ENCODE data around the gene RBFOX2. TPM values are rescaled to one million over a fixed set of nuclear protein-coding genes. Genes with fewer than 3 reads are reported as not detected.

The RBFOX2 gene
- total and polyA plus RNA-seq, 10 of the 15 experiments (the other 5 are each of a cell fraction or from before 2014, with no cell fraction given): 0.01 to 2.7 (median 0.17) TPM; not detected in 4

GRCh38 chr22:35917651-35918050 is 111.0 kb downstream of the RBFOX2 start:
- no peak for TF ChIP-seq SRF (IDR thresholded peaks at IDR 0.05; ENCODE audit: low read depth in 2 of 2, low read length in 2 of 2)
- no peak for TF ChIP-seq HDGF (IDR thresholded peaks at IDR 0.05)
- Histone ChIP-seq H3K4me1 (ENCODE audit: control insufficient read depth, insufficient read depth, low read length) (no peaks in the 10 kb centered on the region), H4K20me1 (ENCODE audit: control insufficient read depth, insufficient read depth) (no peaks in the 10 kb centered on the region), H3K36me3 (ENCODE audit: control insufficient read depth in 2 of 2, insufficient read depth in 2 of 2, low read length in 1 of 2) (no peaks in the 10 kb centered on the region), H3K27me3 (replicated peaks in 1 of 2; ENCODE audit: control insufficient read depth in 2 of 2, insufficient read depth in 2 of 2, low read length in 1 of 2) (peaks cover 0 to 2% of the 10 kb centered on the region in 2 experiments; a peak in 2 of 4 replicates), H3K4me3 (no peak overlapping the region), H2AFZ (ENCODE audit: control insufficient read depth, low read depth, low read length) (no peak overlapping the region), H3K9me3 (replicated peaks; ENCODE audit: control insufficient read depth, insufficient read depth, low read length) (no peaks in the 10 kb centered on the region), H3K79me2 (ENCODE audit: control insufficient read depth, insufficient read depth, low read length) (no peaks in the 10 kb centered on the region), H3K4me2 (ENCODE audit: control insufficient read depth, insufficient read depth) (no peak overlapping the region), H3K27ac (ENCODE audit: control insufficient read depth, insufficient read depth) (no peak overlapping the region), H3K9ac (ENCODE audit: control insufficient read depth, insufficient read depth, low read length) (no peak overlapping the region)
- intact Hi-C loops (cut with micrococcal nuclease; ENCODE audit: unreplicated experiment): no loop called here
- FAIRE-seq (no peak), ATAC-seq (no peak), DNase-seq (ENCODE audit: low read depth, low spot score) (no peak)
- 20% methylated on average over 4 of the region's 4 CpGs for WGBS (ENCODE audit: insufficient coverage, insufficient replicate concordance, low lambda C conversion rate, missing lambda C conversion rate)
- POLR2A ChIA-PET: no interaction called here
- BruUV-seq (replicated peaks): no TSS peak
- in situ Hi-C loops (cut with MboI): loop anchor here (5.0 kb wide), 1 partner anchor 295 kb away; no protein-coding TSS in a partner anchor
- SMC1A ChIA-PET (ENCODE audit: uncharacterized antibody, unreplicated experiment): interaction anchor here (0.6 to 3.0 kb wide), 4 partner anchors 11 to 291 kb away, joined by 3 to 12 read pairs (median 3); no protein-coding TSS in a partner anchor
- RAD21 ChIA-PET (ENCODE audit: unreplicated experiment): no interaction called here
- CTCF ChIA-PET: interaction anchor here (0.9 to 1.5 kb wide), 2 partner anchors 207 to 291 kb away, joined by 3 to 4 read pairs; no protein-coding TSS in a partner anchor

- H4K20me1 ChIP-seq (ENCODE audit: control insufficient read depth, insufficient read depth): no peaks in the 10 kb centered on the region
- H3K9me3 ChIP-seq (replicated peaks; ENCODE audit: control insufficient read depth, insufficient read depth, low read length): no peaks in the 10 kb centered on the region
- WGBS (ENCODE audit: insufficient coverage, insufficient replicate concordance, low lambda C conversion rate, missing lambda C conversion rate): 28% methylated on average over 5 of the region's 5 CpGs
- intact Hi-C loops (cut with micrococcal nuclease; ENCODE audit: unreplicated experiment): no loop called here
- ATAC-seq (no peak), DNase-seq (ENCODE audit: low read depth, low spot score) (no peak), FAIRE-seq (no peak)
- H3K4me1 ChIP-seq (ENCODE audit: control insufficient read depth, insufficient read depth, low read length): no peaks in the 10 kb centered on the region
- no peak overlapping the region for H3K27ac ChIP-seq (ENCODE audit: control insufficient read depth, insufficient read depth)
- no peak overlapping the region for H3K4me3 ChIP-seq
- ChIA-PET CTCF (interaction anchor here (0.6 to 1.7 kb wide), 5 partner anchors 13 to 288 kb away, joined by 3 to 5 read pairs (median 3); no protein-coding TSS in a partner anchor), SMC1A (ENCODE audit: uncharacterized antibody, unreplicated experiment) (interaction anchor here (3.0 kb wide), 1 partner anchor 289 kb away, joined by 12 read pairs; no protein-coding TSS in a partner anchor), POLR2A (interaction anchor here (0.5 kb wide), 1 partner anchor 46 kb away, joined by 6 read pairs; no protein-coding TSS in a partner anchor), RAD21 (ENCODE audit: unreplicated experiment) (interaction anchor here (1.5 kb wide), 1 partner anchor 288 kb away, joined by 4 read pairs; no protein-coding TSS in a partner anchor)
- no peak overlapping the region for H3K9ac ChIP-seq (ENCODE audit: control insufficient read depth, insufficient read depth, low read length)
- no TSS peak for BruUV-seq (replicated peaks)
- H3K79me2 ChIP-seq (ENCODE audit: control insufficient read depth, insufficient read depth, low read length): no peaks in the 10 kb centered on the region
- H2AFZ ChIP-seq (ENCODE audit: control insufficient read depth, low read depth, low read length): no peak overlapping the region
- no peaks in the 10 kb centered on the region for H3K36me3 ChIP-seq (ENCODE audit: control insufficient read depth in 2 of 2, insufficient read depth in 2 of 2, low read length in 1 of 2)
- no peak overlapping the region for H3K4me2 ChIP-seq (ENCODE audit: control insufficient read depth, insufficient read depth)
- peaks cover 0 to 2% of the 10 kb centered on the region in 2 experiments; a peak in 2 of 4 replicates for H3K27me3 ChIP-seq (replicated peaks in 1 of 2; ENCODE audit: control insufficient read depth in 2 of 2, insufficient read depth in 2 of 2, low read length in 1 of 2)
- in situ Hi-C loops (cut with MboI): loop anchor here (5.0 kb wide), 1 partner anchor 293 kb away; no protein-coding TSS in a partner anchor
- TF ChIP-seq, protein P1, sequence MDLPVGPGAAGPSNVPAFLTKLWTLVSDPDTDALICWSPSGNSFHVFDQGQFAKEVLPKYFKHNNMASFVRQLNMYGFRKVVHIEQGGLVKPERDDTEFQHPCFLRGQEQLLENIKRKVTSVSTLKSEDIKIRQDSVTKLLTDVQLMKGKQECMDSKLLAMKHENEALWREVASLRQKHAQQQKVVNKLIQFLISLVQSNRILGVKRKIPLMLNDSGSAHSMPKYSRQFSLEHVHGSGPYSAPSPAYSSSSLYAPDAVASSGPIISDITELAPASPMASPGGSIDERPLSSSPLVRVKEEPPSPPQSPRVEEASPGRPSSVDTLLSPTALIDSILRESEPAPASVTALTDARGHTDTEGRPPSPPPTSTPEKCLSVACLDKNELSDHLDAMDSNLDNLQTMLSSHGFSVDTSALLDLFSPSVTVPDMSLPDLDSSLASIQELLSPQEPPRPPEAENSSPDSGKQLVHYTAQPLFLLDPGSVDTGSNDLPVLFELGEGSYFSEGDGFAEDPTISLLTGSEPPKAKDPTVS (IDR thresholded peaks at IDR 0.05; ENCODE audit: low read depth, low read length): no peak
- no peak for TF ChIP-seq POLR2AphosphoS5 (IDR thresholded peaks at IDR 0.05; ENCODE audit: low read length)
- no peak for TF ChIP-seq LARP7 (IDR thresholded peaks at IDR 0.05)
- no peak for TF ChIP-seq JUNB (IDR thresholded peaks at IDR 0.05)
- TF ChIP-seq, protein P2, sequence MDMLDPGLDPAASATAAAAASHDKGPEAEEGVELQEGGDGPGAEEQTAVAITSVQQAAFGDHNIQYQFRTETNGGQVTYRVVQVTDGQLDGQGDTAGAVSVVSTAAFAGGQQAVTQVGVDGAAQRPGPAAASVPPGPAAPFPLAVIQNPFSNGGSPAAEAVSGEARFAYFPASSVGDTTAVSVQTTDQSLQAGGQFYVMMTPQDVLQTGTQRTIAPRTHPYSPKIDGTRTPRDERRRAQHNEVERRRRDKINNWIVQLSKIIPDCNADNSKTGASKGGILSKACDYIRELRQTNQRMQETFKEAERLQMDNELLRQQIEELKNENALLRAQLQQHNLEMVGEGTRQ (IDR thresholded peaks at IDR 0.05; ENCODE audit: borderline replicate concordance, low read depth, low read length): no peak
- TF ChIP-seq, protein P3, sequence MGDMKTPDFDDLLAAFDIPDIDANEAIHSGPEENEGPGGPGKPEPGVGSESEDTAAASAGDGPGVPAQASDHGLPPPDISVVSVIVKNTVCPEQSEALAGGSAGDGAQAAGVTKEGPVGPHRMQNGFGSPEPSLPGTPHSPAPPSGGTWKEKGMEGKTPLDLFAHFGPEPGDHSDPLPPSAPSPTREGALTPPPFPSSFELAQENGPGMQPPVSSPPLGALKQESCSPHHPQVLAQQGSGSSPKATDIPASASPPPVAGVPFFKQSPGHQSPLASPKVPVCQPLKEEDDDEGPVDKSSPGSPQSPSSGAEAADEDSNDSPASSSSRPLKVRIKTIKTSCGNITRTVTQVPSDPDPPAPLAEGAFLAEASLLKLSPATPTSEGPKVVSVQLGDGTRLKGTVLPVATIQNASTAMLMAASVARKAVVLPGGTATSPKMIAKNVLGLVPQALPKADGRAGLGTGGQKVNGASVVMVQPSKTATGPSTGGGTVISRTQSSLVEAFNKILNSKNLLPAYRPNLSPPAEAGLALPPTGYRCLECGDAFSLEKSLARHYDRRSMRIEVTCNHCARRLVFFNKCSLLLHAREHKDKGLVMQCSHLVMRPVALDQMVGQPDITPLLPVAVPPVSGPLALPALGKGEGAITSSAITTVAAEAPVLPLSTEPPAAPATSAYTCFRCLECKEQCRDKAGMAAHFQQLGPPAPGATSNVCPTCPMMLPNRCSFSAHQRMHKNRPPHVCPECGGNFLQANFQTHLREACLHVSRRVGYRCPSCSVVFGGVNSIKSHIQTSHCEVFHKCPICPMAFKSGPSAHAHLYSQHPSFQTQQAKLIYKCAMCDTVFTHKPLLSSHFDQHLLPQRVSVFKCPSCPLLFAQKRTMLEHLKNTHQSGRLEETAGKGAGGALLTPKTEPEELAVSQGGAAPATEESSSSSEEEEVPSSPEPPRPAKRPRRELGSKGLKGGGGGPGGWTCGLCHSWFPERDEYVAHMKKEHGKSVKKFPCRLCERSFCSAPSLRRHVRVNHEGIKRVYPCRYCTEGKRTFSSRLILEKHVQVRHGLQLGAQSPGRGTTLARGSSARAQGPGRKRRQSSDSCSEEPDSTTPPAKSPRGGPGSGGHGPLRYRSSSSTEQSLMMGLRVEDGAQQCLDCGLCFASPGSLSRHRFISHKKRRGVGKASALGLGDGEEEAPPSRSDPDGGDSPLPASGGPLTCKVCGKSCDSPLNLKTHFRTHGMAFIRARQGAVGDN (IDR thresholded peaks at IDR 0.05): no peak
- TF ChIP-seq TAF1 (IDR thresholded peaks at IDR 0.05; ENCODE audit: borderline replicate concordance, low read depth, low read length): no peak
- no peak for TF ChIP-seq ZBED1 (IDR thresholded peaks at IDR 0.05; ENCODE audit: borderline replicate concordance)
These were observed 113.1 kb downstream of the RBFOX2 start for GRCh38 chr22:35915477-35916013.

All from GM12878 (cell line).